Activated CD4-positive, alpha-beta memory T cell treated with anti-CD3 and anti-CD28 coated beads, Interleukin-2, amount 10 ng/mL, durations not matched to agents 7 days and 5 days (primary cell): ENCODE data around the gene SCAMP5. TPM values are rescaled to one million over a fixed set of nuclear protein-coding genes. Genes with fewer than 3 reads are reported as not detected.
A peak's percentile ranks its signal among the peaks of the same experiment; 100 is the strongest.

Experiments used
- CTCF ChIA-PET: fragments of 350-600 bp; sonication (Branson Sonifier 250); formaldehyde crosslinking; loops from one replicate; lab custom pipeline; 2021; ENCODE audit warnings: antibody characterized with exemption, inconsistent platforms; lab: Charles Lee
- POLR2A ChIA-PET: fragments of 350-600 bp; sonication (Branson Sonifier 250); formaldehyde crosslinking; loops from one replicate; lab custom pipeline; 2021; ENCODE audit warnings: antibody characterized with exemption; lab: Charles Lee
- DNase-seq: peaks from one replicate; pipeline ENCODE4 v3.0.0-alpha.2; 2020
- H3K27ac Mint-ChIP-seq: one replicate; pipeline ENCODE4 v1.8.0; 2021; ENCODE audit warnings: mild to moderate bottlenecking, mixed read lengths
- H3K27me3 Mint-ChIP-seq: one replicate; pipeline ENCODE4 v1.8.0; 2021; ENCODE audit warnings: mixed read lengths
- H3K36me3 Mint-ChIP-seq: one replicate; pipeline ENCODE4 v1.8.0; 2021; ENCODE audit warnings: low read depth, mixed read lengths
- H3K4me1 Mint-ChIP-seq: one replicate; pipeline ENCODE4 v1.8.0; 2021; ENCODE audit warnings: mixed read lengths
- H3K4me3 Mint-ChIP-seq: one replicate; pipeline ENCODE4 v1.8.0; 2021; ENCODE audit warnings: mild to moderate bottlenecking, mixed read lengths
- H3K9me3 Mint-ChIP-seq: one replicate; pipeline ENCODE4 v1.8.0; 2021; ENCODE audit warnings: mixed read lengths
- total RNA-seq, 2 experiments: library from RNA; stranded (reverse); gene quantifications; one replicate each; pipeline ENCODE4 v1.2.3, GENCODE V29; 2021

Gene SCAMP5
- total RNA-seq, 2 experiments from 2014 or later = 0.60 to 0.81 TPM

DNA sequence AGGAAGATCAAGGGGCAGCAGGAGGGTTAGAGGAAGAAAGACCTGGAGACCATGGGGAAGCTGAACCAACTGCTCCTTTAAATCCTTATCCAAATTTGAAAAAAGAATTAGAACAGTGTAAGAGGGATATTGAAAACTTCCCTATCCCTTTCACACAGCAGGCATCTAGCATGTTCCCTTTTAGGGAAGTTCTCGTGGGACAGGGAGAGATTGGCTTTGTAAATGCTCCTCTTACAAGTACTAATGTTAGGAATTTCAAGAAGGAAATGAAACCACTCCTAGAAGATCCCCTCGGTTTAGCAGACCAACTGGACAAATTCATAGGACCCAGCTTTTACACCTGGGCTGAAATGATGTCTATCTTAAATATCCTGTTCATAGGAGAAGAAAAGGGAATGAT lies 69.5 kb downstream of the SCAMP5 start:
- ChIA-PET POLR2A (interaction anchor here (0.9 to 4.3 kb wide), 3 partner anchors 42 to 135 kb away, joined by 4 to 50 read pairs (median 41); partner anchors contain the start of genes C15orf39 and PPCDC), CTCF (interaction anchor here (3.3 to 3.6 kb wide), 2 partner anchors 22 to 136 kb away, joined by 16 to 34 read pairs; partner anchors contain the start of gene C15orf39)
- Mint-ChIP-seq H3K4me3 (no peak overlapping the region), H3K36me3 (peaks cover 52% of the 10 kb centered on the region), H3K27me3 (peaks cover 2% of the 10 kb centered on the region), H3K27ac (peak overlapping the region; percentile 95), H3K9me3 (no peaks in the 10 kb centered on the region), H3K4me1 (peaks cover 82% of the 10 kb centered on the region)
- DNase-seq = no peak

DNA sequence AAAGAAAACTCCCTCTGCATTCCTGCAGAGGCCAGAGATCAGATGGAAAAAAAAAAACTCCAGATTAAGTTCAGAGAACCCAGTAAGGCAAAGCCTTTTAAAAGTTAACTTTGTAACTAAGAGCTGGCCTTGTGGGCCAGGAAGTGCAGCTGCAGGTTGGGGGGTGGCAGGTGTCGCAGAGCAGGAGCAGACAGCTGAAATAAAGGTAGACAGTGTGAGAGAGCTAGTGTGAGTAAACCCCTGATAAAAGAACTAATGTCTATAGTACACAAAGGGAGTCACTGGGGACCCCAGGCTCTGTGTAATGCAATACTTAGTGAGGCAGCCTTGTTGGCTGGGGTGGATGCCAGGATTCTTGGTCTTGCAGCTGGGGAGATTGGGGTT lies 70.1 kb downstream of the SCAMP5 start:
- peaks cover 87% of the 10 kb centered on the region for H3K4me1 Mint-ChIP-seq
- POLR2A ChIA-PET = interaction anchor here (0.9 to 4.3 kb wide), 7 partner anchors 39 to 138 kb away, joined by 3 to 50 read pairs (median 16); partner anchors contain the start of genes C15orf39 and PPCDC

DNA sequence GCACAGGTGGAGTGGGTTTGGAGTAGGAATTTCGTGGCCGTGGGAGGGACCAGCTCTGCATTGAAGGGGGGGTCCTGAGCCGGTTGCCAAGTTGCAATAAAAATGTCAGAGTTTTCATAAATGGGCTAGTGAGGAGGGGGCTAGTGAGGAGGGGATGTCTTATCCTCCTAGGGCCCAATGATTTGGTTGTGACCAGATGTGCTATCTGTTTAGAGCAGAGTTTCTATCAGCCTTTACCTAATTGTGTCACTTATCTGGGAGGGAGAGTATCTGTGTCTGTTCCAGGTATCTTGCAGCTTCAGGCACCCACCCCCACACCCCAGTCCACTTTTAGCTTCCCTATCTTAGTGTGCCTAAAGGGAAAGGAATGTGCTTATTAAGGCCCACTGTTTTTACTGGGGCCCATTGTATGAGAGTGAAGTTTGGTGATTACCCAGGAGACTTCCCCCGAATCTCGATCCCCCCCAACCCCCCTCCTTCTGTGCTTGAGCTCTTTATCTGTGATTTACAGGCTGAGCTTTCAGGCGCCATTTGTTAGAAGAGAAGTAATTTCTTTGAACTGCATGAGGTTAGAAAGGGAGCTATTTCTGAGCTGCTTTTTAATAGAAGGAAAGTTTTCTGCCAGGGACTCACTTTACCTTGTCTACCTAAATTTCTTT lies 70.6 kb downstream of the SCAMP5 start:
- ChIA-PET CTCF (interaction anchor here (0.6 to 3.6 kb wide), 8 partner anchors 21 to 138 kb away, joined by 3 to 34 read pairs (median 8); partner anchors contain the start of gene C15orf39), POLR2A (interaction anchor here (0.9 to 4.3 kb wide), 14 partner anchors 9 to 138 kb away, joined by 3 to 50 read pairs (median 6); partner anchors contain the start of genes C15orf39 and PPCDC)
- no peak overlapping the region for H3K4me3 Mint-ChIP-seq
- H3K27me3 Mint-ChIP-seq = peaks cover 2% of the 10 kb centered on the region
- H3K9me3 Mint-ChIP-seq = no peaks in the 10 kb centered on the region
- H3K4me1 Mint-ChIP-seq = peaks cover 84% of the 10 kb centered on the region
- DNase-seq = no peak
- peak overlapping the region; percentile 95 for H3K27ac Mint-ChIP-seq
- H3K36me3 Mint-ChIP-seq = peaks cover 58% of the 10 kb centered on the region

More for the DNA sequence above, 70.1 kb downstream of the SCAMP5 start:
- Mint-ChIP-seq H3K27ac (peak overlapping the region; percentile 95), H3K4me3 (no peak overlapping the region), H3K9me3 (no peaks in the 10 kb centered on the region), H3K36me3 (peaks cover 56% of the 10 kb centered on the region), H3K27me3 (peaks cover 2% of the 10 kb centered on the region)
- CTCF ChIA-PET = interaction anchor here (1.2 to 3.6 kb wide), 5 partner anchors 23 to 138 kb away, joined by 3 to 34 read pairs (median 14); partner anchors contain the start of gene C15orf39
- DNase-seq = no peak

DNA sequence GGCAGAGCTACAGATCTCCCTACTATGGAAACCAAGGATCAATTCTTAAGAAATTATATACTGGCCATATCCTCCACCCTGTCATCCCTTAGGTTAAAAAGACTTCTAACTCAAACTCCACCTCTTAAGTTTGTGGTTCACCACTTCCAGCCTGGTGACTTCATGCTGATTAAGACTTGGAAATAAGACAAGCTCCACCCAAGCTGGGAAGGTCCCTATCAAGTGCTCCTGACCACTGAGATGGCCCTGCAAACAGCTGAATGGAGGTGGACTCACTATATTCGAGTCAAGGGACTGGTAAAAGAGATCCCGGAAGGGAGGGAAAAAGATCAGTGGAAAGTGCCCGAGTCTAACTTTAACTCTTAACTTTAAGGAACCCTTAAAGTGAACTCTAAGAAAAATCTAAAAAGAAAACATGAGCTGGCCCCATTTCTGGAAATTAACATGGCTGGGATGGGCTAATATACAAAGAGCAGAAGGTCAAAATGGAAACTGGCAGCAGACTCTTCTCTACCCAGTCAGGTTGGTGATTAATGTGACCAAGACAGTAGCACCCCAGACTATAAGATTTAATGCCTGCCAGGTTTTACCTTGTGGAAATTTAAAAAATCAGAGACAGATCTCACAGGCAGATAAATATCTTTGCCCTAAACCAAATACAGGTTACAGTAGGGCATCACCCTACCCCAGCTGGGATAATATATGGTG lies 71.9 kb downstream of the SCAMP5 start:
- CTCF ChIA-PET = interaction anchor here (0.7 to 3.6 kb wide), 8 partner anchors 9 to 137 kb away, joined by 3 to 34 read pairs (median 8); partner anchors contain the start of gene C15orf39
- POLR2A ChIA-PET = interaction anchor here (0.9 to 4.3 kb wide), 19 partner anchors 9 to 301 kb away, joined by 3 to 50 read pairs (median 7); partner anchors contain the start of genes C15orf39, MAN2C1 and PPCDC
- H3K4me3 Mint-ChIP-seq = peak overlapping the region; percentile 59
- peak; percentile 82 for DNase-seq
- peaks cover 2% of the 10 kb centered on the region for H3K27me3 Mint-ChIP-seq
- H3K36me3 Mint-ChIP-seq = peaks cover 68% of the 10 kb centered on the region
- peak overlapping the region; percentile 95 for H3K27ac Mint-ChIP-seq
- peaks cover 4% of the 10 kb centered on the region for H3K9me3 Mint-ChIP-seq
- H3K4me1 Mint-ChIP-seq = peaks cover 82% of the 10 kb centered on the region

DNA sequence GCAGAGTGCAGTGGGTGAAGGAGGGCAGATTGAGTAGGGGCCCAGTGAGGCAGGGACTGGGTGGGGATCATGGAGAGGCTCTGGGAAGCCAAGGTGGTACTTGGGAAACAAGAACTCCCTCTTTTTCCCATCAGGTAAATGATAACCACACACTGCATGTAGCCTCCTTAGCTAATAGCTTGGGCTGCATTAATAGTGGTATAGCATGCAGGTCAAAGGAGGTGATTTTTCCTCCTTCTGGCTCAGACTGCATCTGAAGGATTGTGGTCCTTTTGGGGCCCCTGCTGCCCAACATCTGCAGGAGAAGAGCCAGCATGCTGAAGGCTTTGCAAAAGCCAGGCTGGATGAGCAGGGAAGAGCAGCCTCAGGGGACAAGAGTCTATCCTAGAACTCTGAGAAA lies 73.4 kb downstream of the SCAMP5 start:
- H3K27me3 Mint-ChIP-seq = peaks cover 2% of the 10 kb centered on the region
- H3K4me1 Mint-ChIP-seq = peaks cover 84% of the 10 kb centered on the region
- POLR2A ChIA-PET = interaction anchor here (1.2 to 4.3 kb wide), 4 partner anchors 89 to 299 kb away, joined by 3 to 50 read pairs (median 6); partner anchors contain the start of genes C15orf39 and MAN2C1
- H3K9me3 Mint-ChIP-seq = peaks cover 6% of the 10 kb centered on the region
- peak overlapping the region; percentile 95 for H3K27ac Mint-ChIP-seq
- H3K4me3 Mint-ChIP-seq = no peak overlapping the region
- DNase-seq = no peak
- CTCF ChIA-PET = no interaction called here
- peaks cover 67% of the 10 kb centered on the region for H3K36me3 Mint-ChIP-seq

DNA sequence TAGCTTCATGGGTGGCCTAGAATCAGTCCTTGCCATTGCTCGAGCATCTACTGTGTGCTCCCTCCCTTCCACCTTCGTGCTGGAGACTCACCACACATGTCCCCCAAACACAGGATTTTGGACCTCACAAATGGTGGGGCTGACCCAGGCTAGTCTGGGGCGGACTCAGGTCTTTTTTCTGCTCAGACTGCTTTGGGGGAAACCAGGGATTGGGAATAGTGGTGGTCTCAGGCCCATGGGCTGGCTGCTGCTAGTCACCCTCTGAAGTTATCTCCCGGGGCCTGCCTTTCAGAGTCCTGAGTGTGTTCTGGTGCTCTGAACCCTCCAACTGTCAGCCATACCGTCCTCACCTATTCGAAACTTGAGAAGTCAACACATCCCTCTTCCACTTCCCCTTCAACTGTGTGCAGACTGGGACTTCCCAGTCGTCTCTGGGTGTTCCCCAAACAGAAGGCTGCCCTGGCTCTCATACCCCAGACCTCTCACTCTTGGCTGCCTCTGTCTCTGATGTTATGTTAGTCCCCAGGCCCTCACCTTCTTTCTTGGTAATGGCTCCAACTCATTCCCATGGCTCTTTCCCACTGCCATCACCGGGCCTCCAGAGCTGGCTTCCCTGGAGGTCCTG lies 74.0 kb downstream of the SCAMP5 start:
- Mint-ChIP-seq H3K36me3 (peaks cover 60% of the 10 kb centered on the region), H3K9me3 (peaks cover 6% of the 10 kb centered on the region), H3K27ac (peak overlapping the region; percentile 95), H3K4me1 (peaks cover 78% of the 10 kb centered on the region), H3K4me3 (no peak overlapping the region), H3K27me3 (no peaks in the 10 kb centered on the region)
- POLR2A ChIA-PET = interaction anchor here (1.2 to 4.3 kb wide), 2 partner anchors 106 to 131 kb away, joined by 3 to 50 read pairs; partner anchors contain the start of gene C15orf39
- CTCF ChIA-PET = no interaction called here
- DNase-seq = no peak

DNA sequence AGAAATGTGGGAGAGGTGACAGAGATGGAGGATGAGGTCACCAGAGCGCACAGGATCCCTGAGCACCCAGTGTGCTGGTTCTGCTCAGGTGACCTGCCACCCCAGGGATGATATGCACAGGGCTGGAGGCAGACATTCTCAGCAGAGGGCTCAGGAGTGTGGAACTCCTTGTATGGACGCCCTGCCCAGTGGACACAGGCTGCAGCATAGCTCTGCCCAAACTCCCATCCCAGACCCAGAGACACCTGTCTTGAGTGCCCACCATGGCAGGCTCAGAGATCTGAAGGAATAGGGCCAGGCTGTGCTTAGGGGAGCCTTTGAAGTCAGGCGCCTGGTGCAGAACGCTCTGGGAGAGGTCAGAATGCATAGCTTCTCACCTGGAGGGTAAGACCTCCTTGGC lies 75.3 kb downstream of the SCAMP5 start:
- peaks cover 68% of the 10 kb centered on the region for H3K4me1 Mint-ChIP-seq
- peaks cover 11% of the 10 kb centered on the region for H3K9me3 Mint-ChIP-seq
- POLR2A ChIA-PET = interaction anchor here (1.2 kb wide), 1 partner anchor 9 kb away, joined by 4 read pairs; no protein-coding TSS in a partner anchor
- peaks cover 54% of the 10 kb centered on the region for H3K36me3 Mint-ChIP-seq
- H3K4me3 Mint-ChIP-seq = no peak overlapping the region
- no peaks in the 10 kb centered on the region for H3K27me3 Mint-ChIP-seq
- DNase-seq = no peak
- H3K27ac Mint-ChIP-seq = no peak overlapping the region
- CTCF ChIA-PET = no interaction called here

Other genes starting within 250 kb of the SCAMP5 start
- gene CYP1A2, start 246.7 kb upstream of the SCAMP5 start, total RNA-seq = not detected
- gene CSK, start 213.5 kb upstream of the SCAMP5 start, total RNA-seq = 100 to 1,000 TPM; 330 to 341 TPM
- gene LMAN1L, start 182.7 kb upstream of the SCAMP5 start, total RNA-seq = under 1 TPM; 0.48 to 0.63 TPM
- under 1 TPM in 1 of 2 experiments, not detected in 1; 0.18 TPM for gene CPLX3, start 168.9 kb upstream of the SCAMP5 start, total RNA-seq
- 10 to 100 TPM; 74.9 to 84.2 TPM for gene ULK3, start 152.4 kb upstream of the SCAMP5 start, total RNA-seq
- 100 to 1,000 TPM; 144 to 156 TPM for gene SCAMP2, start 122.2 kb upstream of the SCAMP5 start, total RNA-seq
- 10 to 100 TPM; 82.8 to 92.9 TPM for gene MPI, start 105.5 kb upstream of the SCAMP5 start, total RNA-seq
- 100 to 1,000 TPM; 103 to 116 TPM for gene FAM219B, start 88.7 kb upstream of the SCAMP5 start, total RNA-seq
- 100 to 1,000 TPM; 273 to 274 TPM for gene COX5A, start 57.5 kb upstream of the SCAMP5 start, total RNA-seq
- gene RPP25, start 38.8 kb upstream of the SCAMP5 start, total RNA-seq = 1 to 10 TPM; 5.0 to 5.1 TPM
- 10 to 100 TPM; 43.0 to 50.2 TPM for gene PPCDC, start 28.0 kb downstream of the SCAMP5 start, total RNA-seq
- gene C15orf39, start 206.3 kb downstream of the SCAMP5 start, total RNA-seq = 10 to 100 TPM; 65.0 to 69.2 TPM